ENCODE measurements around the gene ETHE1. TPM values are rescaled to one million over a fixed set of nuclear protein-coding genes. Genes with fewer than 3 reads are reported as not detected.

Gene ETHE1
- total RNA-seq, 5 donors from 2014 or later (not counting 1 experiment from before 2014, with no cell fraction given) = 19.1 to 39.4 (median 34.7) TPM

DNA sequence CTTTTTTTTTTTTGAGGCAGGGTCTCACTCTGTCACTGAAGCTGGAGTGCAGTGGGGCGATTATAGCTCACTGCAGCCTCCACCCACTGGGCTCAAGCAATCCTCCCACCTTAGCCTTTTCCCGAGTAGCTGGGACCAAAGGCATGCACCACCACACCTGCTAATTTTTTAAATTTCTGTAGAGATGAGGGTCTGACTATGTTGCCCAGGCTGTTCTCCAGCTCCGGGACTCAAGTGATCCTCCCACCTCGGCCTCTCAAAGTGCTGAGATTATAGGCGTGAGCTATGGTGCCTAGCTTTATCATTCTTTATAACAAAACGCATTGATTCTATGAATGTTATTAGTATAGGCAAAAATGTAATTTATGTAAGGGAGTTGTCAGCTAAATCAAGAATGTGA is 43.7 kb downstream of the ETHE1 start:
- WGBS (ENCODE audit: insufficient coverage) = no CpG with 5 or more reads among the region's 6 CpGs
- ChIA-PET CTCF (interaction anchor here (0.6 to 1.1 kb wide), 3 partner anchors 12 to 48 kb away, joined by 3 to 9 read pairs (median 4); no protein-coding TSS in a partner anchor), POLR2A (interaction anchor here in 1 of 2 donors (0.6 kb wide), 1 partner anchor 14 kb away, joined by 3 read pairs; no protein-coding TSS in a partner anchor)
- Histone ChIP-seq H3K4me1 (ENCODE audit: control insufficient read depth in 1 of 2, extremely low read depth in 1 of 2, insufficient read depth in 2 of 2, low read length in 2 of 2) (no peaks in the 10 kb centered on the region), H3K27ac (ENCODE audit: low read length) (no peak overlapping the region), H3K4me3 (ENCODE audit: control insufficient read depth in 1 of 2, extremely low read depth in 1 of 2, low read length in 1 of 2) (no peak overlapping the region), H3K9me3 (no peaks in the 10 kb centered on the region), H3K36me3 (ENCODE audit: control insufficient read depth in 2 of 2, extremely low read depth in 1 of 2, insufficient read depth in 1 of 2, low read length in 1 of 2) (peaks cover 0 to 5% of the 10 kb centered on the region in 2 donors), H3K27me3 (replicated peaks in 1 of 2; ENCODE audit: control insufficient read depth in 2 of 2, extremely low read depth in 1 of 2, insufficient read depth in 2 of 2, low read length in 1 of 2) (no peaks in the 10 kb centered on the region)
- H3K4me1 Mint-ChIP-seq = peaks cover 0 to under 1% (median 0%) of the 10 kb centered on the region in 3 donors
- H3K27me3 Mint-ChIP-seq = no peaks in the 10 kb centered on the region
- no peak overlapping the region for H3K4me3 Mint-ChIP-seq
- no peak overlapping the region for H3K27ac Mint-ChIP-seq
- H3K9me3 Mint-ChIP-seq = no peaks in the 10 kb centered on the region
- DNase-seq = no peak
- no peak for ATAC-seq (replicated peaks in 1 of 4)
- peaks cover 24% of the 10 kb centered on the region for H3K36me3 Mint-ChIP-seq

DNA sequence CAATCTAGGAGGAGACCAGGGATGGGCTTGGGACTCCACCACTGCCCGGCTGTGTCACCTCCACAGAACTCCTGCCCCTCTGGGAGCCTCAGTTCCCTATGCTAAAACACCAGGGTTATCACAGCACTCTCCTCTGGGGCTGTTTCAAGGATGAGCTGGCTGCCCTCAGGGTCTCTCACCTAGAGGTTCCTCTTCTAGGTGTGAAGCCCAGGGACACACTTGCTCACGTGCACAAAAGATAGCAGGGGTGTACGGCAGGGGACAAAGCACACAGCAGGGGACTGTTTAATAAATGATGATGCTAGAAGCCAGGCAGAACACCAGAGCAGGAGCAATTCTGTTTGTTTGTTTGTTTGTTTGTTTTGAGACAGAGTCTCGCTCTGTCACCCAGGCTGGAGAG is 44.8 kb downstream of the ETHE1 start:
- Histone ChIP-seq H3K4me3 (ENCODE audit: control insufficient read depth in 1 of 2, extremely low read depth in 1 of 2, low read length in 1 of 2) (no peak overlapping the region), H3K27me3 (replicated peaks in 1 of 2; ENCODE audit: control insufficient read depth in 2 of 2, extremely low read depth in 1 of 2, insufficient read depth in 2 of 2, low read length in 1 of 2) (no peaks in the 10 kb centered on the region), H3K36me3 (ENCODE audit: control insufficient read depth in 2 of 2, extremely low read depth in 1 of 2, insufficient read depth in 1 of 2, low read length in 1 of 2) (peaks cover 5 to 8% of the 10 kb centered on the region in 2 donors), H3K4me1 (ENCODE audit: control insufficient read depth in 1 of 2, extremely low read depth in 1 of 2, insufficient read depth in 2 of 2, low read length in 2 of 2) (no peaks in the 10 kb centered on the region), H3K27ac (ENCODE audit: low read length) (no peak overlapping the region), H3K9me3 (no peaks in the 10 kb centered on the region)
- WGBS (ENCODE audit: insufficient coverage) = 97% methylated on average over 3 of the region's 4 CpGs
- peaks cover 30% of the 10 kb centered on the region for H3K36me3 Mint-ChIP-seq
- CTCF ChIA-PET = no interaction called here
- no peak for DNase-seq
- no peaks in the 10 kb centered on the region for H3K9me3 Mint-ChIP-seq
- no peaks in the 10 kb centered on the region for H3K27me3 Mint-ChIP-seq
- H3K4me1 Mint-ChIP-seq = peaks cover 0 to 6% (median 0%) of the 10 kb centered on the region in 3 donors
- H3K4me3 Mint-ChIP-seq = no peak overlapping the region
- ATAC-seq (replicated peaks in 1 of 4) = peak in 1 of 4 experiments; percentile 11
- no peak overlapping the region for H3K27ac Mint-ChIP-seq
- POLR2A ChIA-PET = no interaction called here

DNA sequence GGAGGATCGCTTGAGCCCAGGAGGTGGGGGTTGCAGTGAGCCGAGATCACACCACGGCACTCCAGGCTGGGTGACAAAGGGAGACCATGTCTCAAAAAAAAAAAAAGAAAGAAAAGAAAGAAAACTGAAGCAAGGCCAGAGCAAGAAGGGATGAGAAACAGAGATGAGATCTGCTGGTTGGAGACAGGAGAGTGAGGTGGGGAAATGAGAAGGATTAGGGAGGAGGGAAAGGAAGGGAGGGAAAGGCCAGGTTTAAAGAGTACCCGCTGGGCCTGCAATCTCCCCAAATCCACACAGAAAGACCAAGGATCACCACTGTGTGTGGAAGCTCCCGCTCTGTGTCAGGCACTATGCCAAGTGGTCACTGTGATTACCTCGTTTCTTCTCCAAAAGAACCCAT is 45.3 kb downstream of the ETHE1 start:
- H3K36me3 Mint-ChIP-seq = peaks cover 30% of the 10 kb centered on the region
- DNase-seq = no peak
- POLR2A ChIA-PET = no interaction called here
- no peak overlapping the region for H3K27ac Mint-ChIP-seq
- no peaks in the 10 kb centered on the region for H3K9me3 ChIP-seq
- H3K9me3 Mint-ChIP-seq = no peaks in the 10 kb centered on the region
- H3K36me3 ChIP-seq (ENCODE audit: control insufficient read depth in 2 of 2, extremely low read depth in 1 of 2, insufficient read depth in 1 of 2, low read length in 1 of 2) = peaks cover 5 to 10% of the 10 kb centered on the region in 2 donors
- H3K4me1 ChIP-seq (ENCODE audit: control insufficient read depth in 1 of 2, extremely low read depth in 1 of 2, insufficient read depth in 2 of 2, low read length in 2 of 2) = no peaks in the 10 kb centered on the region
- no peaks in the 10 kb centered on the region for H3K27me3 Mint-ChIP-seq
- H3K4me1 Mint-ChIP-seq = peaks cover 0 to 6% (median 0%) of the 10 kb centered on the region in 3 donors
- H3K4me3 Mint-ChIP-seq = no peak overlapping the region
- H3K27ac ChIP-seq (ENCODE audit: low read length) = no peak overlapping the region
- 95% methylated on average over 4 of the region's 6 CpGs for WGBS (ENCODE audit: insufficient coverage)
- no peak for ATAC-seq (replicated peaks in 1 of 4)
- H3K4me3 ChIP-seq (ENCODE audit: control insufficient read depth in 1 of 2, extremely low read depth in 1 of 2, low read length in 1 of 2) = no peak overlapping the region
- H3K27me3 ChIP-seq (replicated peaks in 1 of 2; ENCODE audit: control insufficient read depth in 2 of 2, extremely low read depth in 1 of 2, insufficient read depth in 2 of 2, low read length in 1 of 2) = no peaks in the 10 kb centered on the region
- CTCF ChIA-PET = no interaction called here

DNA sequence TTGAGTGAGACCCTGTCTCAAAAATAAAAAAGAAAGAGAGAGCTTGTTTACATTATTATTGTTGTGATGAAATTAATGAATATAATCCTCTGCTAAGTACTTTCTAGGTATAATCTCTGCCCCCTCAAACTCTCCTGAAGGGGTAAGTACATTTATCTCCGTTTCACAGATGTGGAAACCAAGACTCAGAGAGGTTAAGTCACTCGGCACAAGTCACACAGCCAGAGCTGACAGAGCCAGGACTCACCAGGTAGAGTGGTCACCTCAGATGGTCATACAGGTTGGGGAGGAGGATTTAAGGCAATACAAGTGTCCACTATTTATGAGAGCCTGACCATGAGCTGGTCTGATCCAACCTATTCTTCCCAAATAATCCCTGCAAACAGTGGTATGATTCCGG is 46.4 kb downstream of the ETHE1 start:
- Histone ChIP-seq H3K4me1 (ENCODE audit: control insufficient read depth in 1 of 2, extremely low read depth in 1 of 2, insufficient read depth in 2 of 2, low read length in 2 of 2) (peaks cover under 1 to 7% of the 10 kb centered on the region in 2 experiments), H3K4me3 (ENCODE audit: control insufficient read depth in 1 of 2, extremely low read depth in 1 of 2, low read length in 1 of 2) (no peak overlapping the region), H3K36me3 (ENCODE audit: control insufficient read depth in 2 of 2, extremely low read depth in 1 of 2, insufficient read depth in 1 of 2, low read length in 1 of 2) (peaks cover 5 to 10% of the 10 kb centered on the region in 2 donors), H3K27me3 (replicated peaks in 1 of 2; ENCODE audit: control insufficient read depth in 2 of 2, extremely low read depth in 1 of 2, insufficient read depth in 2 of 2, low read length in 1 of 2) (no peaks in the 10 kb centered on the region), H3K27ac (ENCODE audit: low read length) (no peak overlapping the region), H3K9me3 (no peaks in the 10 kb centered on the region)
- no peak overlapping the region for H3K27ac Mint-ChIP-seq
- DNase-seq (no peak), ATAC-seq (replicated peaks in 1 of 4) (no peak)
- 100% methylated on average over 1 of the region's 3 CpGs for WGBS (ENCODE audit: insufficient coverage)
- CTCF ChIA-PET = interaction anchor here (0.6 to 1.0 kb wide), 3 partner anchors 17 to 74 kb away, joined by 3 to 8 read pairs (median 4); no protein-coding TSS in a partner anchor
- peaks cover 27% of the 10 kb centered on the region for H3K36me3 Mint-ChIP-seq
- H3K4me3 Mint-ChIP-seq = no peak overlapping the region
- no peaks in the 10 kb centered on the region for H3K27me3 Mint-ChIP-seq
- POLR2A ChIA-PET = interaction anchor here in 1 of 2 donors (0.6 to 0.7 kb wide), 3 partner anchors 12 to 35 kb away, joined by 3 read pairs; no protein-coding TSS in a partner anchor
- no peaks in the 10 kb centered on the region for H3K9me3 Mint-ChIP-seq
- H3K4me1 Mint-ChIP-seq = peaks cover 3 to 8% (median 5%) of the 10 kb centered on the region in 3 donors

DNA sequence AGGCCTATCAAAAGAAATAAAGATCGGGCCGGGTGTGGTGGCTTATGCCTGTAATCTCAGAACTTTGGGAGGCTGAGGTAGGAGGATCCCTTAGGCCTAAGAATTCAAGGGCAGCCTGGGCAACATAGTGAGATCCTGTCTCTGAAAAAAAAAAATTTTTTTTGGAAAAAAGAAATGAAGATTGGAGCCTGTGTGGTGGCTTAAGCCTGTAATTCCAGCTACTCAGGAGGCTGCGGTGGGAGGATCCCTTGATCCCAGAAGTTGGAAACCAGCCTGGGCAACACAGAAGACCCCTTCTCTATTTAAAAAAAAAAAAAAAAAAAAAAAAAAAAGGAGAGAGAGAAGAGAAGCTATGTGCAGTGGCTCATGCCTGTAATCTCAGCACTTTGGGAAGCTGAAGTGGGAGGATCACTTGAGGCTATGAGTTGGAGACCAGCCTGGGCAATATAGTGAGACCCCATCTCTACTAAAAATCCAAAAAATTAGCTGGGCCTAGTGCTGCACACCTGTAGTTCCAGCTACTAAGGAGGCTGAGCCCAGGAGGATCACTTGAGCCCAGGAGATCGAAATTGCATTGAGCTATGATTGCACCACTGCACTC is 46.9 kb downstream of the ETHE1 start:
- POLR2A ChIA-PET = interaction anchor here in 1 of 2 donors (0.6 to 0.7 kb wide), 3 partner anchors 13 to 35 kb away, joined by 3 read pairs; no protein-coding TSS in a partner anchor
- Histone ChIP-seq H3K4me3 (ENCODE audit: control insufficient read depth in 1 of 2, extremely low read depth in 1 of 2, low read length in 1 of 2) (no peak overlapping the region), H3K27me3 (replicated peaks in 1 of 2; ENCODE audit: control insufficient read depth in 2 of 2, extremely low read depth in 1 of 2, insufficient read depth in 2 of 2, low read length in 1 of 2) (no peaks in the 10 kb centered on the region), H3K36me3 (ENCODE audit: control insufficient read depth in 2 of 2, extremely low read depth in 1 of 2, insufficient read depth in 1 of 2, low read length in 1 of 2) (peaks cover 5 to 10% of the 10 kb centered on the region in 2 donors), H3K9me3 (no peaks in the 10 kb centered on the region), H3K27ac (ENCODE audit: low read length) (no peak overlapping the region), H3K4me1 (ENCODE audit: control insufficient read depth in 1 of 2, extremely low read depth in 1 of 2, insufficient read depth in 2 of 2, low read length in 2 of 2) (peaks cover 2 to 12% of the 10 kb centered on the region in 2 experiments)
- no peaks in the 10 kb centered on the region for H3K27me3 Mint-ChIP-seq
- DNase-seq (no peak), ATAC-seq (replicated peaks in 1 of 4) (no peak)
- H3K9me3 Mint-ChIP-seq = no peaks in the 10 kb centered on the region
- CTCF ChIA-PET = interaction anchor here (0.6 to 1.0 kb wide), 4 partner anchors 16 to 75 kb away, joined by 3 to 12 read pairs (median 6); no protein-coding TSS in a partner anchor
- H3K4me3 Mint-ChIP-seq = no peak overlapping the region
- 87% methylated on average over 3 of the region's 4 CpGs for WGBS (ENCODE audit: insufficient coverage)
- H3K27ac Mint-ChIP-seq = no peak overlapping the region
- H3K36me3 Mint-ChIP-seq = peaks cover 30% of the 10 kb centered on the region
- H3K4me1 Mint-ChIP-seq = peaks cover 7 to 12% (median 10%) of the 10 kb centered on the region in 3 donors

DNA sequence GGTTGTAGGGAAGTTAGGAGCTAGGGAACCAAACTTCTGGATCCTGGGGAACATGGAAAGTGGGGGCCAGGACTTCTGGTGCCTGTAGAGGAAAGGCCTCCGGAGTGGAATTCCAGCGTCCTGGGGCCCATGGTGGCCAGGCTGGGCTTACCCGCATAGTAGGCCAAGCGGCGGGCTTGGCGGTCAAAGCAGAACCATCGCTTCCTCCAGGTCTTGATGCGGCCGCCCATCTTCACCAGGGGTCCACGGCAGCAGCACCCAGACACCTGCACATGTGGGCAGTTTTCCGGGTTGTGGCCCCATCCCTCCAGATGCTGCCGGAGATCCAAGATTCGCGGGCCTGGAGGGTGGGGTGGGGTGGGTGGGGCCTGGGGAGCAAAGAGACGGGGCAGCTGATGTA is 47.8 kb downstream of the ETHE1 start:
- peaks cover 5 to 10% of the 10 kb centered on the region in 2 donors for H3K36me3 ChIP-seq (ENCODE audit: control insufficient read depth in 2 of 2, extremely low read depth in 1 of 2, insufficient read depth in 1 of 2, low read length in 1 of 2)
- ATAC-seq (replicated peaks in 1 of 4) (no peak), DNase-seq (no peak)
- no peaks in the 10 kb centered on the region for H3K27me3 ChIP-seq (replicated peaks in 1 of 2; ENCODE audit: control insufficient read depth in 2 of 2, extremely low read depth in 1 of 2, insufficient read depth in 2 of 2, low read length in 1 of 2)
- whole genome bisulfite sequencing (ENCODE audit: insufficient coverage) = 96% methylated on average over 7 of the region's 15 CpGs
- CTCF ChIA-PET = no interaction called here
- no peak overlapping the region for H3K27ac ChIP-seq (ENCODE audit: low read length)
- peaks cover 2 to 20% of the 10 kb centered on the region in 2 experiments for H3K4me1 ChIP-seq (ENCODE audit: control insufficient read depth in 1 of 2, extremely low read depth in 1 of 2, insufficient read depth in 2 of 2, low read length in 2 of 2)
- H3K4me1 Mint-ChIP-seq = peaks cover 10 to 17% (median 15%) of the 10 kb centered on the region in 3 donors
- POLR2A ChIA-PET = interaction anchor here in 1 of 2 donors (0.5 kb wide), 1 partner anchor 17 kb away, joined by 3 read pairs; no protein-coding TSS in a partner anchor
- no peaks in the 10 kb centered on the region for H3K9me3 ChIP-seq
- no peak overlapping the region for H3K27ac Mint-ChIP-seq
- H3K27me3 Mint-ChIP-seq = no peaks in the 10 kb centered on the region
- H3K4me3 ChIP-seq (ENCODE audit: control insufficient read depth in 1 of 2, extremely low read depth in 1 of 2, low read length in 1 of 2) = no peak overlapping the region
- H3K4me3 Mint-ChIP-seq = no peak overlapping the region
- H3K9me3 Mint-ChIP-seq = no peaks in the 10 kb centered on the region
- peaks cover 30% of the 10 kb centered on the region for H3K36me3 Mint-ChIP-seq

Data from T-cell (primary cell).